COLO668 (cell line): ENCODE data around the gene PGC.

Experiments
- DNase-seq: peaks from one replicate; lab custom pipeline; 2025; ENCODE audit not compliant: unreplicated experiment; lab: John Stamatoyannopoulos, UW

The PGC gene

GRCh38 chr6:41732149-41732548 lies 15.0 kb downstream of the PGC start:
- DNase-seq: no peak

GRCh38 chr6:41731561-41732086 lies 15.6 kb downstream of the PGC start:
- DNase-seq: no peak

DNA sequence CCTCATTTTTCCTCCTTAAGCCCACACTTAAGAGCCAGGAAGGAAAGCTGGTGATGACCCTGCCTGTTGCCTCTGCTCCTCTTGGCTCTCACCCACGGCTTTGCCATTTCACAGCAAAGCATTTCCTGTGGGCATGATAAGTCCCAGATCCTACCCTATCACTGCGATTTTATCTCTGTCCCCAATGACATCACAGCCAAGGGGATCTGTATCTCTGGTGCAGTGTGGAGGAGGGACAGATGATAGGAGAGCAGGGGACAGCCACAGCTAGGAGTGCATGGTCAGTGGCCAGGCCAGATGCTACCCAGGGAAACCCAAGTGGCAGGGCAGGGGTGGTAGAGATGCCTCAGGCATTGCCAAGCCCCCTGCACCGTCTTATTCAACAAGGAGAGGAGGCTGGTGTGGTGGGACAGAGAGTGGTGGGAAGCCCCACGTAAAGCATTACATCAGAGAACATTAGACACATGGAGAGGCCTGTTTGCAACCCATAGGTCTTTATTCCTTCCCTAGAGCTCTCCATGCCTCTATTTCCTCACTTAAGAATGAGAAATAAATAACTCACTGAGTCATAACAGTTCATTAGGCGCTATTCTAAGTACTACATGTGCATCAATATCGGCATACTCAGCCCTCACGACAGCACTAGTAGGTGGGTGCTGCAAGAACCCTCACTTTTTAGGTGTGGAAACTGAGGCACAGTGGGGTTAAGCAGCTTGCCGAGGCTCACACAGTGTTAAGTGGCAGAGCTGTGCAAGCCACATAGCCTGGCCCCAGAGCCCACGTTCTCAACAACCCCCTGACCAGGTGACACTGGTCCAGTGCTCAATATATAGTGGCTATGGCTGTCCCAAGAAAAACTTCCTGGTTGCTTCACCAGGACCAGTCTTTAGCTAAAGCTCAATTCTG lies 16.4 kb downstream of the PGC start:
- DNase-seq: no peak

- no peak for DNase-seq
These were observed 17.6 kb downstream of the PGC start for GRCh38 chr6:41729624-41730023.

- DNase-seq: peak; percentile 35
These were observed 18.2 kb downstream of the PGC start for GRCh38 chr6:41728954-41729353.

GRCh38 chr6:41728073-41728936 lies 18.9 kb downstream of the PGC start:
- peak; percentile 90 for DNase-seq

GRCh38 chr6:41727705-41728072 lies 19.5 kb downstream of the PGC start:
- no peak for DNase-seq

DNA sequence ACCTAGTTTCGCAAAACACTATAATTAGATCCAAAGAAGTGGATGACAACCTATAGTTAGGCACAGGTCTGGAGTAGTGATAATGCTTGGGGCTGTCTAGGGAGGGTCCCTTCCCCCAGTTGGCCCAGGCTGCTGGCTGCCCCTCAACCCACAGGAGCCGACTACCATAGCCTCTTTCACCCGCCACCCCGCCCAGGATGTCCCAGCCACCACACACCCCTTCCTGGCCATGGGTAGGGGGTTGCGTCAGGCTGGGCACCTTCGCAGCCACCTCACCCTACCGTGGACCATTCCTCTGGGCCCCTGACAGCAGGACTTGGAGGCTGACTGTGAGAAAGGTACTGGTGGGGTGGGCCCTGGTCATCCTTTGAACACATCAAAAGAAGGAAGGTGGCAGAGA lies 20.3 kb downstream of the PGC start:
- DNase-seq: no peak

GRCh38 chr6:41724586-41725501 lies 22.4 kb downstream of the PGC start:
- DNase-seq: no peak

- DNase-seq: no peak
These were observed 23.0 kb downstream of the PGC start for GRCh38 chr6:41724228-41724580.

GRCh38 chr6:41723530-41724227 lies 23.5 kb downstream of the PGC start:
- DNase-seq: peak; percentile 21

GRCh38 chr6:41722969-41723529 lies 24.1 kb downstream of the PGC start:
- no peak for DNase-seq

DNA sequence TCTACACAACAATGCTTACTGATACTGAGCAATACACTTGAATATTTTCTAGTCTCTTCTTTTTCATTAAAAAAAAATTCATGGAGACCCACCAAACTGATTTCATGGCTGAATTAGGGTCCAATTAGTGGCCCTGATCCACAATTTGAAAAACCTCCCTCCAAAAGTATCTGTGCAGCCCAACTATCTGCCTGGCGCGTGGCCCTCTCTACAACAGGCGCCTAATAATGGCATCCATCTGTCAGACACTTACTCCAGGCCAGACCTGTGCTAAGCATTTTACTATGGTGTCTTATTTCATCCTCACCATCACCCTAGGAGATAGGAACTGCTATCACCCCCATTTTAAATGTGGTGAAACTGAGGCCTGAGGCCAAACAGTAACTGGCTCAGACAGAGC lies 25.8 kb downstream of the PGC start:
- DNase-seq: no peak

DNA sequence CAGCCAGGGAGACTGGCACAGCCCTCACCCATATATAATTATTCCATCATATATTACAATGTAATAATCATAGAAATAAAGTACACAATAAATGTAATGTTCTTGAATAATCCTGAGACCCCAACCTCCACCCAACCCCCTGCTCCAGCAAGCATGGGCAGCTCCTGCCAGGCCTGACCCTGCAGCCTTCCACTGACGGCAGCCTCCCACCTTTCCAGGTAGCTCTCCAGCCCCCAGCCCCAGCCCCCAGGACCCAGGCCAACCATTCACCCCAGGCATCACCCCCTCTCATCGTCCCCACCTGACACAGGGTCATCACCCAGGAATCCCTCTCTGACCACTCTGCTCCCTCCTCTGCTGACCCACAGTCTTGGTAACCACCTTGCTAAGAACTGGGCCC lies 26.4 kb downstream of the PGC start:
- DNase-seq: no peak

- DNase-seq: no peak
These were observed 27.0 kb downstream of the PGC start for GRCh38 chr6:41720262-41720620.

- DNase-seq: no peak
These were observed 27.5 kb downstream of the PGC start for GRCh38 chr6:41719436-41720261.

DNA sequence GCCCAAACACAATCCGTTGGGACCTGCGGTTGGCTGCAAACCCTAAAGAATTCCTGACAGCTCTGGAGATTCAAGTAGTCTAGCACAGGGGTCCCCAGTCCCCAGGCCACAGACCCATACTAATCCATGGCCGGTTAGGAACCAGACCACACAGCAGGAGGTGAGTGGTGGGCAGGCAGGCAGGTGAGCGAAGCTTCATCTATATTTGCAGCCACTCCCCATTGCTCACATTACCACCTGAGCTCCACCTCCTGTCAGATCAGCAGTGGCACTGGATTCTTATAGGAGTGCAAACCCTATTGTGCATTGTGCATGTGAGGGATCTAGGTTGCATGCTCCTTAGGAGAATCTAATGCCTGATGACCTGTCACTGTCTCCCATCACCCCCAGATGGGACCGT lies 28.4 kb downstream of the PGC start:
- DNase-seq: no peak

DNA sequence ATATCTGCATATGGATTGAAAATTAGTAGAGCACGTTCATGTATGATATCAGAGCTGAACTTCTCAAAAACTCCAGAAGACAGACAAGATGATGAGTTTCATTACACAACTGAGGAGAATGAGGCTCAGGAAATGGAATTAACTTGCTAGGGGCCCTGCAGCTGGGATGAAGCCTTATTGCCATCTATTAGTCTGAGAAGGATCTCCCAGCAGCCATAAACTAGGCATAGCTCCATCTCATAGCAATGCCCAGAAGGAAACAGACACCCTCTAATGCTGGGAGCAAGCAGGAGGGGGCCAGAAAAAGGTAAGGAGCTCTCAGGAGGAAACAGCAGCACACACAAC lies 29.8 kb downstream of the PGC start:
- no peak for DNase-seq
